Muscle layer of duodenum (tissue), 2 donors: Measurements from ENCODE around the gene POLDIP3.

Experiments used
- H3K27ac ChIP-seq: one replicate; pipeline ENCODE4 v1.7.0; 2013; ENCODE audit warnings: mild to moderate bottlenecking, low read length
- H3K27me3 ChIP-seq: one replicate; pipeline ENCODE4 v1.7.0; 2013; ENCODE audit warnings: low read depth, mild to moderate bottlenecking, control low read depth, low read length
- H3K36me3 ChIP-seq, 2 donors: one replicate each; pipeline ENCODE4 v1.7.0; 2013; ENCODE audit warnings: low read length in 2 of 2, control low read depth in 1 of 2, mild to moderate bottlenecking in 1 of 2; ENCODE audit not compliant: insufficient read depth in 2 of 2, control insufficient read depth in 1 of 2
- H3K4me1 ChIP-seq, 2 donors: one replicate each; pipeline ENCODE4 v1.7.0; 2013; ENCODE audit warnings: low read length in 2 of 2, mild to moderate bottlenecking in 2 of 2, control low read depth in 1 of 2, moderate library complexity in 1 of 2; ENCODE audit not compliant: insufficient read depth in 2 of 2, control insufficient read depth in 1 of 2
- H3K4me3 ChIP-seq, 2 donors: one replicate each; pipeline ENCODE4 v1.7.0; 2013; ENCODE audit warnings: low read length in 2 of 2, low read depth in 1 of 2, mild to moderate bottlenecking in 1 of 2
- H3K9me3 ChIP-seq, 2 donors: one replicate each; pipeline ENCODE4 v1.7.0; 2013; ENCODE audit warnings: low read length in 2 of 2, control low read depth in 1 of 2, mild to moderate bottlenecking in 1 of 2; ENCODE audit not compliant: control insufficient read depth in 1 of 2
- donor health status: healthy.

Gene POLDIP3

GRCh38 chr22:42614312-42615091 is at the start of gene POLDIP3:
Gene POLDIP3 (minus strand): TSS chr22:42614883. CDS start chr22:42614857, 26 bp downstream.
- H3K4me3 ChIP-seq = peak within 1 kb of the TSS; percentile 72 to 76
- peak within 1 kb of the TSS; percentile 98 for H3K27ac ChIP-seq
- H3K36me3 ChIP-seq = peaks cover 4 to 24% of the 10 kb centered on the region in 2 donors
- peaks cover 20 to 41% of the 10 kb centered on the region in 2 donors for H3K4me1 ChIP-seq
- no peaks in the 10 kb centered on the region for H3K9me3 ChIP-seq
- no peaks in the 10 kb centered on the region for H3K27me3 ChIP-seq

GRCh38 chr22:42661985-42662831 is 47.5 kb upstream of the POLDIP3 start:
- Histone ChIP-seq H3K4me1 (peaks cover 0 to 11% of the 10 kb centered on the region in 2 donors), H3K27ac (no peak overlapping the region), H3K36me3 (no peaks in the 10 kb centered on the region), H3K27me3 (no peaks in the 10 kb centered on the region), H3K9me3 (no peaks in the 10 kb centered on the region), H3K4me3 (peak overlapping the region; percentile 33 to 64)

- no peaks in the 10 kb centered on the region for H3K27me3 ChIP-seq
- H3K27ac ChIP-seq = no peak overlapping the region
- H3K4me3 ChIP-seq = no peak overlapping the region
- no peaks in the 10 kb centered on the region for H3K9me3 ChIP-seq
- peaks cover 0 to under 1% of the 10 kb centered on the region in 2 donors for H3K4me1 ChIP-seq
- no peaks in the 10 kb centered on the region for H3K36me3 ChIP-seq
Observed at GRCh38 chr22:42656578-42656977, 41.9 kb upstream of the POLDIP3 start.

GRCh38 chr22:42655693-42656092 is 41.0 kb upstream of the POLDIP3 start:
- H3K27me3 ChIP-seq = no peaks in the 10 kb centered on the region
- H3K36me3 ChIP-seq = no peaks in the 10 kb centered on the region
- H3K4me3 ChIP-seq = no peak overlapping the region
- H3K27ac ChIP-seq = no peak overlapping the region
- no peaks in the 10 kb centered on the region for H3K9me3 ChIP-seq
- no peaks in the 10 kb centered on the region for H3K4me1 ChIP-seq

- H3K9me3 ChIP-seq = no peaks in the 10 kb centered on the region
- H3K4me1 ChIP-seq = peaks cover 0 to 3% of the 10 kb centered on the region in 2 donors
- no peak overlapping the region for H3K27ac ChIP-seq
- H3K36me3 ChIP-seq = no peaks in the 10 kb centered on the region
- H3K4me3 ChIP-seq = no peak overlapping the region
- H3K27me3 ChIP-seq = no peaks in the 10 kb centered on the region
Observed at GRCh38 chr22:42654436-42655073, 39.9 kb upstream of the POLDIP3 start.

GRCh38 chr22:42653999-42654398 is 39.3 kb upstream of the POLDIP3 start:
- no peak overlapping the region for H3K27ac ChIP-seq
- peaks cover 0 to 4% of the 10 kb centered on the region in 2 donors for H3K4me1 ChIP-seq
- no peaks in the 10 kb centered on the region for H3K9me3 ChIP-seq

GRCh38 chr22:42651134-42651533 is 36.5 kb upstream of the POLDIP3 start:
- H3K27ac ChIP-seq = no peak overlapping the region
- H3K9me3 ChIP-seq = no peaks in the 10 kb centered on the region
- H3K27me3 ChIP-seq = no peaks in the 10 kb centered on the region
- H3K36me3 ChIP-seq = no peaks in the 10 kb centered on the region
- peaks cover 10 to 28% of the 10 kb centered on the region in 2 donors for H3K4me1 ChIP-seq
- H3K4me3 ChIP-seq = no peak overlapping the region

More at GRCh38 chr22:42653999-42654398, 39.3 kb upstream of the POLDIP3 start:
- no peak overlapping the region for H3K4me3 ChIP-seq
- H3K27me3 ChIP-seq = no peaks in the 10 kb centered on the region
- no peaks in the 10 kb centered on the region for H3K36me3 ChIP-seq

- H3K27me3 ChIP-seq = no peaks in the 10 kb centered on the region
- peak within 1 kb of the TSS; percentile 90 to 98 for H3K4me3 ChIP-seq
- H3K27ac ChIP-seq = peak within 1 kb of the TSS; percentile 91
- H3K9me3 ChIP-seq = no peaks in the 10 kb centered on the region
- no peaks in the 10 kb centered on the region for H3K36me3 ChIP-seq
- peaks cover 26 to 45% of the 10 kb centered on the region in 2 donors for H3K4me1 ChIP-seq
Observed at GRCh38 chr22:42649246-42650099, 34.8 kb upstream of the POLDIP3 start, which contains the start of gene CYB5R3. Gene CYB5R3 (minus strand): TSS chr22:42649392. CDS start chr22:42649315, 77 bp downstream.

- Histone ChIP-seq H3K36me3 (no peaks in the 10 kb centered on the region), H3K9me3 (no peaks in the 10 kb centered on the region), H3K4me3 (peak overlapping the region; percentile 90 to 98), H3K27ac (peak overlapping the region; percentile 91), H3K27me3 (no peaks in the 10 kb centered on the region), H3K4me1 (peaks cover 35 to 53% of the 10 kb centered on the region in 2 donors)
Observed at GRCh38 chr22:42648368-42649245, 33.9 kb upstream of the POLDIP3 start.

GRCh38 chr22:42648017-42648367 is 33.3 kb upstream of the POLDIP3 start:
- Histone ChIP-seq H3K4me3 (peak overlapping the region; percentile 90 to 98), H3K27ac (peak overlapping the region; percentile 91), H3K27me3 (no peaks in the 10 kb centered on the region), H3K9me3 (no peaks in the 10 kb centered on the region), H3K4me1 (peaks cover 36 to 57% of the 10 kb centered on the region in 2 donors), H3K36me3 (no peaks in the 10 kb centered on the region)
